Measurements from ENCODE around the gene SH3RF3.
"Not testable (repeated sequence)": the region's sequence is repeated elsewhere in the genome, so short reads cannot be mapped to it uniquely, and the experiment has no call there.

The SH3RF3 gene

GRCh38 chr2:109223490-109223889 lies 94.5 kb downstream of the SH3RF3 start:
- no peak for DNase-seq

- not testable (repeated sequence) for DNase-seq
Observed at GRCh38 chr2:109224341-109224740, 95.3 kb downstream of the SH3RF3 start.

DNA sequence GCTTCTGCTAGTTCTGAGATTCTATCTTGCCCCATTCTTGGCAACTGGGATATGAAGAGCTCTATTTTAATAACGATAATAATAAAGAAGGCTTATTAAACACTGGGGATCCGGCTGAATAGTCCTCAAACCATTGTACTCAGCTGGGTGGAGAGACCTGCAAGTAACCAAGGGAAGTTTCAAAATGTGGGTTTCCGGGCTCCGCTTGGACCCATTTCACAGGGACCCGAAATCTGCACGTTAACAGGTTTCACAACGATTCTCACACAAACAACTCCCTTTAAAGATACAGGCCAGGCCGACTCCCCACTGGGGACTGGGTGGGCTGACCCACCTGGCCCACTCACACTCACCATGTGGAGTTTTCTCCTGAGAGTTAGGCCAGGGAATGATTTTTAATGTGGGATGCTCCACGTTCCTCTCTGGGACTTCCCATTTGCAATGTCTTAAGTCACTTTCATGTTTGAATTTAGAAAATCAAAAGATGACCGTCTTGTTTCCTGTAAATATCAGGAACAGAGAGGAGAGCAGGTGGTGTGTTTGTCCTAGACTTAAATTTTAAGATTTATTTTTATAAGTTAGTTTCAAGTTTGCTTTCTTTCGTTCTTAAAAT lies 96.3 kb downstream of the SH3RF3 start:
- no peak for DNase-seq

DNA sequence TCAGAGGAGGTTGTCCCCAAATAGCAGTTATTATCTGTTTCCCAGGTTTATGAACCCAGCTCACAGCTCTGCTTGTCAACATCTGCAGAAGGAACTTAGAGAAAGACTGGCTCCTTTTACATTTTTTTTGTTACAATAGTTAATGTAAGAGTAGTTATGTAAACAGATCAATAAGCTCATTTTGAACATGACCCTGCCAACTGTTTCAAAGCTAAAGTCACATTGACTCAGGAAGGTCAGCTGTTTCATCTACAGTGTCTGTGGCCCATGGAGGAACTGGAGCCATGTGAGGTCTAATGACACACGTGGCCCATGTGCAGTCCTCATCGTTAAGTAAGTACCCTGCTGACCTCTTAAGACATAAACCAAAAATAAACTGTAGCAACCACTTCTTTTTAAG lies 97.1 kb downstream of the SH3RF3 start:
- DNase-seq: no peak

GRCh38 chr2:109226622-109227021 lies 97.6 kb downstream of the SH3RF3 start:
- DNase-seq: no peak

DNA sequence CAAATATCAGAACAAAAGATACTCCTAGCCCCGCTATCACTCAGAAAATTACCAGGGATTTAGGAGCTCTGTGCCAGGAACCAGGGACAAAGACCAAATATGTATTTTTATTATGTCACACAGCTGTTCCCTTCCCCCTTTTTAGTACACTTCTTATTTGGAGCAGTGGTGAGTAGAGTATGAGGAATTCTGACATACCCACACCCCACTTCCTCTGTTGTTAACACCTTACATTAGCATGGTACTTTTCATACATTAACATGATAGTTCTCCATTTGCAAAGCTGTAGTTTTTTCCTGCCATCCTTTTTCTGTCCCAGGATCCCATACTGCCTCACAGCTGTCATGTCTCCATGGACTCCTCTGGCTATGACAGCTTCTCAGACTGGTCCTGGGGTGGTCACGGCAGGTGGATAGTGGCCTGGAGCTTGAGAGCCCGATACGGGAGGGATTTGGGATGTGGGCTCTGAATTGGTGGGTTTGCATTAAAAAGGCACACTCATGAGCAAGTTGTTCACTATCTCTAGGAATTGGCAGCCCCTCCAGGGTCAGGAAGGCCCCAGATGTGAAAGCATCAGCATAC lies 100.2 kb downstream of the SH3RF3 start:
- DNase-seq: no peak

GRCh38 chr2:109230941-109231420 lies 102.0 kb downstream of the SH3RF3 start:
- no peak for DNase-seq

GRCh38 chr2:109231428-109231827 lies 102.4 kb downstream of the SH3RF3 start:
- no peak for DNase-seq

DNA sequence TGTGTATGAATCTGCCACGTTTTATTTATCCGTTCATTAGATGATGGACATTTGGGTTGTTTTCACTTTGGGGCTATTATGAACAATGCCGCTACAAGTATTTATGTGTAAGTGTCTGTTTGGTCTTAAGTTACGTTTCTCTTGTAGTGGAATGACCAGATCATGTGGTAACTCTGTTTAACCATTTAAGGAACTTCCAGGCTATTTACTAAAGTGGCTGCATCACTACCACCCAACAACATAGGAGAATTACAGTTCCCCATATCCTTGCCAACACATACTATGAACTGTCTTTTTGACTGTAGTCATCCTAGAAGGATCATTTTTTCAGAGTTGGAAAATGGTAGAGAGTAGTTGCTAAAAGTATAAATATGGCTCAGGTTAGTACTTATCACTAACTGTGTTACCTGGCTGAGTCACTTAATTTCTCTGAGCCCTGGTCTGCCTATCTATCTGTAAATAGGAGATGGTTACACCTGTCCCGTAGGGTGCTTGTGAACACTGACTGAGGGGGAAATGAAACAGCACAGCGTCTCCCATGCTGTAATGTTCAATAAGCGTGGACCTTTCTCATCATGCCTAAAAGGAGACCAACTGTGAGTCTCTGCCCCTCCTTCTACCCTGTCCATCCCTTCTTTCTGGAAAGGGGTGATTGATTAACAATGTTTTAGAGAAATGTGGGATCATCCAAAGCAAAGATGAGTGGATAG lies 103.1 kb downstream of the SH3RF3 start:
- DNase-seq: no peak

DNA sequence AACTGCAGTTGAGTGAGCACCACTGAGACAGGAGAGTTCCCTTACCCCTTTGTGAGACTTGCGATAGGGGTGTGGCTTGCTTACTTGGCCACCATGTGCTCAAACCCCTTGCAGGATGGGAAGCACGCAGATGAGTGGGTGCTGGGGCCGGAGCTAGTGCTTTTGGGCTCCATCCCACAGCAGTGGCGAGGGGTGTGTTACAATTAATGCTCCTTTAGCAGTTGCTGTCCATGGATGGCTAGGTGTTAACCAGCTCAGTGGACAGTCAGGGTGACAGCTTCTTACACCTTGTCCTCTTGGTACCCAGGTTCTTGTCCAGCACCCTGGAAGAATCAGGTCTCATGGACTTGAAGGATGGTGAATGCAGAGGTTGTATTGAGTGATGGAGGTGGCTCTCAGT lies 103.9 kb downstream of the SH3RF3 start:
- no peak for DNase-seq

- no peak for DNase-seq
Observed at GRCh38 chr2:109233643-109234042, 104.6 kb downstream of the SH3RF3 start.

- DNase-seq: no peak
Observed at GRCh38 chr2:109234355-109234754, 105.3 kb downstream of the SH3RF3 start.

DNA sequence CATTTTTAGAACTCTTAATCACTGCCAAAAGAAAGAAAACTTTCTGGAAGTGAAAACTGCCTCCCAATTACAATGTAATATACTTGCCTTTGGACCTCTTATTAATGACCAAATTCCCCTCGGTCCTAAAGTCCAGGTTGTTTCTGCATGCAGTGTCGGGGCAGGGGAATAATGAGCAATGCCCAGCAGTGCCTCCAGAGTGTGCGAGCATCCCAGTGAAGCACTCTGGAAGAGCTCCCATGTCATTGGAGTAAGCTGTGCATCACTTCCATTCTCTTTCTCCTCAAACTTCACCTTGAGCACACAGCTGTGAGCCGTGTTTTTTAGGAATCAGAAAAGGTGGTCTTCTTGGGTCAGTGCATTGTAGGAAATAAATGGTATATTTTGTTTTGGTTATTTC lies 107.1 kb downstream of the SH3RF3 start:
- no peak for DNase-seq

GRCh38 chr2:109237792-109238191 lies 108.8 kb downstream of the SH3RF3 start:
- no peak for DNase-seq

GRCh38 chr2:109238580-109238979 lies 109.6 kb downstream of the SH3RF3 start:
- no peak for DNase-seq

GRCh38 chr2:109239720-109240119 lies 110.7 kb downstream of the SH3RF3 start:
- no peak for DNase-seq

DNA sequence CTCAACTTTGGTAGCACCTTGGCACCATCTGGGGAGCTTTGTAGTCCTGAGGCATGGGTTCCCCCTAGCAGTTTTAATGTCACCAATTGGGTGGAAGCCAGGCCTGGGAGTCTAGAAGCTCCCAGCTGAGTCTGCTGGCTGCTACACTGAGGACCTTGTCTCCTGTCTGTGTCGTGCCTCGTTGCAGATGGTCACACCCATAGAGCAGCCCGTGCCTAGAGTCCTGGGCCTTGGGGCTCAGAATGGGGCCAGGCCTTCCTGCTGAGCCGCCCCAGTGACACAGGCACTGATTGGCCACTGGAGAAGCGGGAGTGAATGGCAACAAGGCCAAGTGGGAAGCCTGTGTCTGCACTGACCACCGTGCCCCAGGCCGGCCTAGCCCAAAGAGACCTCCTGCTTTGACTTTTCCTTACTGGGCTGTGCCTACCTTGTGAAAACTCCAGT lies 113.2 kb downstream of the SH3RF3 start:
- DNase-seq: no peak

DNA sequence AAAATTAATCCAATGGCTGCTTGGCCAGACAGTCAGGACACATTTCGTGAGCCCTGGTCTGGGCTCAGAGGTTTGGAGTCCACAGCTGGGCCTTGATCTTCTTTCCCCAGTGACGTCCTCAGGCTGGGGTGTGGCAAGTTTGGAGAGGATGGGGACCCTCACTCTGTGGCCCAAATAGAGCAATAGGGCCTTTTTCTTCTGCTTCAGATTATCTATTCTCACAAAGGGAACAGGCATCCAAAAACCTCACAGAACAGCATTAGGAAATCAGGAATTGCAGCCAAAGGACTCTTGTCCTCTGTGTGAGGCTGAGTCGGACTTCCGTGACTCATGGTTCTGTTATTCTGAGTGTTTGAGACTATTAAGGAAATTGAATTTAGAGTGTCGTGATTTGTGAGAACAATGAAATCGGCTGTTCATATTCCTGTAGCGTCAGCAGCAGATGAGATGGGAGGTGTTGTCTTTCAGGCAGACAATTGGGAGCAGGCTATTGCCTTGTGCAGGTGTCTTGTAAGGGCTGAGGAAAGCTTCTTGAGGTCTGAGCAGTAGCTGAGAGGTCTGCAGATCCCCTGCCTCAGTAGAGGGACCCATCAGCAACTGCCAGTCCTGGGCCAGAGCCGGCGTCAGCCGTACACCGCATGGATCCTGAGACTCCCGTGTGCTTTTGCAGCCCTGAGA lies 113.8 kb downstream of the SH3RF3 start:
- DNase-seq: no peak

GRCh38 chr2:109243526-109244303 lies 114.7 kb downstream of the SH3RF3 start:
- no peak for DNase-seq

- no peak for DNase-seq
Observed at GRCh38 chr2:109244304-109244582, 115.2 kb downstream of the SH3RF3 start.

- no peak for DNase-seq
Observed at GRCh38 chr2:109244750-109245382, 115.9 kb downstream of the SH3RF3 start.

GRCh38 chr2:109246176-109246575 lies 117.2 kb downstream of the SH3RF3 start:
- no peak for DNase-seq

DNA sequence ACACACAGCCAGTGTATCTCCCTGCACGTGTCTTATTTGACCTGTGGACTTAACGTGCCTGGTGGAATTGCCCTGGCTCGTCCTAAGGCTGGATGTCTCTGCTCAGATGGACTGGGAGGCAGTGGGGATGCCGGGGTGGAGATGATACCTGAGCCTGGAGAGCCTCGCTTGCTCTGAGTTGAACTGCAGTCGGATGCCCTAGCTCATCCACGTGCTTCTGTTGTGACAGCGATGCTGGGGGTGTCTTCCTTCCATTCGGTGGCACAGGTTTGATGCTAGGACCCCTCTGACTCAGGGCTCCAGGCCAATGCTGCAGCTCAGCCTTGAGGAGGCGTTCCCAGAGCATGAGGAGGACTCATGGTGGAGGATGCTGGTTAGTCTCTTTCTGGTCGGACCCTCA lies 117.6 kb downstream of the SH3RF3 start:
- DNase-seq: no peak

Measured in NCI-H1105 (cell line).